K562 (cell line): ENCODE data around the gene NIPAL4. TPM values are rescaled to one million over a fixed set of nuclear protein-coding genes. Genes with fewer than 3 reads are reported as not detected.

Source experiments
- ATAC-seq: fragments of 200-7000 bp; cut with Tn5 transposase; 3 replicates; pipeline ENCODE4 v1.9.1; 2020; ENCODE audit warnings: moderate library complexity
- BruUV-seq: library from RNA; stranded (reverse); fragments of 400-500 nt; replicated peaks from 2 replicates; lab custom pipeline; 2021; lab: Mats Ljungman, UMichigan
- CTCF ChIA-PET: fragments of 300-600 bp; formaldehyde crosslinking; extraction: SDS; loops from one replicate; lab custom pipeline; 2021; ENCODE audit warnings: low intra/inter-chr PET ratio; lab: Yijun Ruan, JAX
- POLR2A ChIA-PET: fragments of 300-600, 350-650 bp; sonication (Branson Sonifier 250); formaldehyde crosslinking; extraction: SDS; loops from one replicate; lab custom pipeline; 2021; ENCODE audit warnings: antibody characterized with exemption, inconsistent platforms; lab: Yijun Ruan, JAX
- DNase-seq, 4 experiments: peaks; one replicate each; pipeline versions ENCODE4 v3.0.0 to v3.0.0-alpha.2; 2011 to 2018; ENCODE audit warnings: low spot score in 3 of 4, mixed read lengths in 3 of 4; ENCODE audit errors: extremely low read depth in 1 of 4
- FAIRE-seq: peaks from 2 replicates; lab custom pipeline; 2011; peaks lifted over from hg19 to GRCh38; lab: Jason Lieb, UNC
- H2AFZ ChIP-seq: 2 replicates; pipeline ENCODE4 v1.6.0; 2011; ENCODE audit warnings: low read depth, low read length, control low read depth, inconsistent platforms
- H3K27ac ChIP-seq: fragments of 200-600 bp; 3 replicates; pipeline ENCODE4 v1.8.0; 2011; ENCODE audit warnings: low read depth, mild to moderate bottlenecking, control low read depth, inconsistent platforms, low read length, moderate library complexity, mixed read lengths; ENCODE audit errors: extremely low read depth
- H3K27me3 ChIP-seq, 2 experiments: fragments of 300-600 bp in 1 of 2; 2 replicates in 1 of 2; 3 replicates in 1 of 2; pipeline versions ENCODE4 v1.6.0 to v1.8.0; 2011; ENCODE audit warnings: inconsistent platforms in 2 of 2, low read length in 2 of 2, mild to moderate bottlenecking in 1 of 2, mixed read lengths in 1 of 2, moderate library complexity in 1 of 2; ENCODE audit not compliant: control insufficient read depth in 2 of 2, insufficient read depth in 2 of 2
- H3K36me3 ChIP-seq: fragments of 300-600 bp; 3 replicates; pipeline ENCODE4 v1.8.0; 2011; ENCODE audit warnings: mild to moderate bottlenecking, low read length, inconsistent platforms; ENCODE audit not compliant: control insufficient read depth, insufficient read depth
- H3K4me1 ChIP-seq, 2 experiments: fragments of 200-600 bp in 1 of 2; replicated peaks in 1 of 2; 2 replicates in 1 of 2; 3 replicates in 1 of 2; pipeline versions ENCODE4 v1.5.1 to v1.8.0; 2011; ENCODE audit warnings: inconsistent platforms in 2 of 2, low read length in 2 of 2, mild to moderate bottlenecking in 1 of 2, mixed read lengths in 1 of 2, moderate library complexity in 1 of 2; ENCODE audit not compliant: control insufficient read depth in 2 of 2, insufficient read depth in 2 of 2
- H3K4me2 ChIP-seq: 2 replicates; pipeline ENCODE4 v1.6.1; 2011; ENCODE audit warnings: low read length, control low read depth, inconsistent platforms, mixed read lengths; ENCODE audit not compliant: insufficient read depth
- H3K4me3 ChIP-seq: fragments of 200-600 bp; sonication (generic), shearing (Covaris generic); 2 replicates; pipeline ENCODE4 v1.5.1; 2016; ENCODE audit warnings: control low read depth, inconsistent platforms
- H3K79me2 ChIP-seq: fragments of 200-600 bp; 3 replicates; pipeline ENCODE4 v1.8.0; 2011; ENCODE audit warnings: low read length, inconsistent platforms; ENCODE audit not compliant: control insufficient read depth, insufficient read depth
- H3K9ac ChIP-seq, 2 experiments: 2 replicates each; pipeline versions ENCODE4 v1.6.0 to v1.6.1; 2011; ENCODE audit warnings: low read depth in 2 of 2, low read length in 2 of 2, control low read depth in 1 of 2, inconsistent platforms in 1 of 2, mild to moderate bottlenecking in 1 of 2, mixed read lengths in 1 of 2; ENCODE audit not compliant: insufficient read depth in 1 of 2
- H3K9me1 ChIP-seq: one replicate; pipeline ENCODE4 v1.6.0; 2011; ENCODE audit warnings: inconsistent platforms, mild to moderate bottlenecking, low read length, moderate library complexity; ENCODE audit not compliant: control insufficient read depth, insufficient read depth
- H3K9me3 ChIP-seq: replicated peaks from 2 replicates; pipeline ENCODE4 v1.5.1; 2011; ENCODE audit warnings: low read depth, low read length, inconsistent platforms; ENCODE audit not compliant: control insufficient read depth, insufficient read depth
- H4K20me1 ChIP-seq: replicated peaks from 2 replicates; pipeline ENCODE4 v1.6.1; 2011; ENCODE audit warnings: low read length, inconsistent platforms, mixed read lengths; ENCODE audit not compliant: control insufficient read depth, insufficient read depth
- BHLHE40 ChIP-seq: IDR thresholded peaks from 2 replicates; pipeline ENCODE4 v1.6.1; 2011; ENCODE audit warnings: low read length, improper control_type of control experiment
- CREM ChIP-seq: IDR thresholded peaks from 2 replicates; pipeline ENCODE4 v1.6.1; 2014; ENCODE audit warnings: antibody characterized with exemption, low read depth
- FOXK1 ChIP-seq: sonication (generic); formaldehyde crosslinking; IDR thresholded peaks from 2 replicates; pipeline ENCODE4 v1.8.0; 2022; ENCODE audit warnings: missing genetic modification reagents, mild to moderate bottlenecking, borderline replicate concordance
- GTF2A2 ChIP-seq: IDR thresholded peaks from 2 replicates; pipeline ENCODE4 v1.6.1; 2016; ENCODE audit warnings: mild to moderate bottlenecking, missing genetic modification characterization, missing compliant biosample characterization
- HNRNPH1 ChIP-seq: fragments of 200-400 bp; formaldehyde crosslinking; optimal IDR thresholded peaks from 2 replicates; pipeline ENCODE3; 2017; ENCODE audit warnings: low read depth, mild to moderate bottlenecking, low read length, moderate library complexity
- KHSRP ChIP-seq: fragments of 450-650 bp; IDR thresholded peaks from 2 replicates; pipeline ENCODE4 v1.6.1; 2017
- MAFG ChIP-seq: fragments of 450-650 bp; conservative IDR thresholded peaks from 2 replicates; pipeline ENCODE4 v1.6.1; 2016; ENCODE audit warnings: missing genetic modification characterization, missing compliant biosample characterization
- MAZ ChIP-seq, 2 experiments: fragments of 450-650 bp in 1 of 2; sonication (generic) in 1 of 2; formaldehyde crosslinking; IDR thresholded peaks in 1 of 2; conservative IDR thresholded peaks in 1 of 2; 2 replicates each; pipeline versions ENCODE4 v1.4.0 to v1.5.0; 2020; ENCODE audit warnings: mild to moderate bottlenecking in 1 of 2, missing genetic modification reagents in 1 of 2
- MYC ChIP-seq, 2 experiments: fragments of 250-450 bp in 1 of 2; sonication (Bioruptor Pico) in 1 of 2; IDR thresholded peaks; 2 replicates each; pipeline versions ENCODE4 v1.5.1 to v1.6.1; 2012 to 2021; ENCODE audit warnings: low read depth in 2 of 2, borderline replicate concordance in 1 of 2, improper control_type of control experiment in 1 of 2, low read length in 1 of 2, mild to moderate bottlenecking in 1 of 2, moderate library complexity in 1 of 2
- NFATC3 ChIP-seq: fragments of 450-650 bp; IDR thresholded peaks from 2 replicates; pipeline ENCODE4 v1.6.1; 2017; ENCODE audit warnings: mild to moderate bottlenecking
- NR2C1 ChIP-seq, 2 experiments: fragments of 450-650 bp; IDR thresholded peaks; 2 replicates each; pipeline ENCODE4 v1.6.1; 2017; ENCODE audit warnings: mild to moderate bottlenecking in 2 of 2, antibody characterized with exemption in 1 of 2, inconsistent platforms in 1 of 2, missing compliant biosample characterization in 1 of 2, missing genetic modification characterization in 1 of 2
- RBM14 ChIP-seq: fragments of 200-400 bp; formaldehyde crosslinking; IDR thresholded peaks from 2 replicates; pipeline ENCODE4 v1.6.1; 2018; ENCODE audit warnings: low read depth, mild to moderate bottlenecking, low read length, moderate library complexity, borderline replicate concordance; ENCODE audit not compliant: insufficient read depth
- RCOR1 ChIP-seq, 2 experiments: IDR thresholded peaks; 2 replicates each; pipeline ENCODE4 v1.6.1; 2012; ENCODE audit warnings: low read depth in 2 of 2, low read length in 2 of 2, borderline replicate concordance in 1 of 2, improper control_type of control experiment in 1 of 2
- SIRT6 ChIP-seq: IDR thresholded peaks from one replicate; pipeline ENCODE4 v1.6.1; 2012; ENCODE audit warnings: low read depth, mild to moderate bottlenecking, control low read depth, inconsistent platforms, low read length, moderate library complexity
- TOE1 ChIP-seq, 2 experiments: fragments of 450-650 bp in 1 of 2; sonication (generic) in 1 of 2; formaldehyde crosslinking in 1 of 2; IDR thresholded peaks; 2 replicates each; pipeline versions ENCODE4 v1.7.1 to v1.8.0; 2016 to 2022; ENCODE audit warnings: borderline replicate concordance in 2 of 2, mild to moderate bottlenecking in 2 of 2, antibody characterized with exemption in 1 of 2, inconsistent platforms in 1 of 2, low read depth in 1 of 2, missing genetic modification reagents in 1 of 2, moderate library complexity in 1 of 2
- ZNF121 ChIP-seq: sonication (generic); formaldehyde crosslinking; conservative IDR thresholded peaks from 2 replicates; pipeline ENCODE4 v1.8.0; 2022; ENCODE audit warnings: missing genetic modification reagents
- ZNF408 ChIP-seq: fragments of 250-450 bp; sonication (Bioruptor Pico); IDR thresholded peaks from 2 replicates; pipeline ENCODE4 v1.4.0; 2020; ENCODE audit warnings: low read depth, mild to moderate bottlenecking, moderate library complexity
- WGBS: fragments of 100-300 bp; shearing (Covaris generic); methylation state at CpG from one replicate; pipeline ENCODE4 v1.1.6; 2016; ENCODE audit warnings: low coverage, mixed read lengths; ENCODE audit not compliant: insufficient coverage; ENCODE audit errors: missing lambda C conversion rate; 5-methylcytosine and 5-hydroxymethylcytosine counted together
- in situ Hi-C: fragments of 300-500 bp; cut with MboI; formaldehyde crosslinking; loops from 4 replicates; pipeline ENCODE4 v1.15.0; 2018; ENCODE audit warnings: inconsistent platforms, mixed read lengths
- intact Hi-C: fragments of 100-400 bp; cut with micrococcal nuclease; formaldehyde crosslinking; loops from 2 replicates; pipeline ENCODE4 v1.14.2; 2022
- polyA plus RNA-seq, 8 experiments: library from polyadenylated mRNA; depleted of rRNA in 4 of 8; stranded (reverse) in 5 of 8; unstranded in 3 of 8; fragments of >200 nt; fragmentation: Nextera tagmentation in 2 of 8; fragmentation: Illumina TruSeq in 1 of 8; extraction: Ambion mirVana in 2 of 8; extraction: Trizol in 1 of 8; gene quantifications; 2 replicates each; pipeline versions ENCODE4 v1.2.1 to v1.2.3, GENCODE V29; 2011 to 2014; ENCODE audit warnings: inconsistent platforms in 1 of 8, missing spikeins in 1 of 8
- total RNA-seq, 7 experiments: library from RNA; depleted of rRNA in 6 of 7; stranded (reverse); fragments of >200 nt in 6 of 7; fragmentation: Illumina TruSeq in 2 of 7; extraction: Trizol in 2 of 7; gene quantifications; 2 replicates each; pipeline versions ENCODE4 v1.2.1 to v1.2.3, GENCODE V29; 2011 to 2021; ENCODE audit warnings: low replicate concordance in 1 of 7
- TF ChIP-seq, protein P1 (sequence below): sonication (generic); formaldehyde crosslinking; IDR thresholded peaks from 2 replicates; pipeline ENCODE4 v1.9.0; 2022; ENCODE audit warnings: mild to moderate bottlenecking, missing genetic modification reagents
- TF ChIP-seq, protein P2 (sequence below): sonication (generic); formaldehyde crosslinking; IDR thresholded peaks from 2 replicates; pipeline ENCODE4 v1.8.0; 2022; ENCODE audit warnings: mild to moderate bottlenecking, missing genetic modification reagents
- TF ChIP-seq, protein P3 (sequence below): fragments of 450-650 bp; IDR thresholded peaks from one replicate; pipeline ENCODE4 v1.6.1; 2018; ENCODE audit warnings: mild to moderate bottlenecking, moderate library complexity; ENCODE audit not compliant: partially characterized antibody

NIPAL4 gene
- total and polyA plus RNA-seq, 9 of the 15 experiments (the other 6 are each of a cell fraction or from before 2014, with no cell fraction given): not detected

DNA sequence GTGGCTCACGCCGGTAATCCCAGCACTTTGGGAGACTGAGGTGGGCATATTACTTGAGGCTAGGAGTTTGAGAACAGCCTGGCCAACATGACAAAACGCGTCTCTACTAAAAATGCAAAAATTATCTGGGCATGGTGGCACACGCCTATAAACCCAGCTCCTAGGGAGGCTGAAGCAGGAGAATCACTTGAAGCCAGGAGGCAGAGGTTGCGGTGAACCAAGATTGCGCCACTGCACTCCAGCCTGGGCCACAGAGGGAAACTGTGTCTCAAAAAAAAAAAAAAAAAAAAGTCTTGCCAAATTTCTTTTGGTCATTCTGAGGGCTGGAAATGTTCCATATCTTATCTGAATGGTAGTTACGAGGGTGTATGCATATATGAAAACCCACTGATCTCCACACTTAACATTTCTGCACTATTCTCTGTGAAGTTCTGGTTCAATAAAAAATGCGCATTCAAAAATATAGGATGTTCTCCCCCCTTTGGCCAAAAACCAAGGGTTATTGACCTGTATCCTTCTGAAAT, 13.5 kb upstream of the NIPAL4 start:
- H2AFZ ChIP-seq: no peak overlapping the region
- no peak overlapping the region for H3K4me3 ChIP-seq
- no peak overlapping the region for H3K4me2 ChIP-seq
- no peaks in the 10 kb centered on the region for H3K79me2 ChIP-seq
- 16% methylated on average over 9 of the region's 9 CpGs for WGBS
- TF ChIP-seq CREM (no peak), MAFG (tag) (no peak), GTF2A2 (no peak), NFATC3 (no peak), HNRNPH1 (no peak), MYC (IDR thresholded peaks at IDR 0.05; ENCODE audit: low read depth, low read length) (no peak), MYC (CRISPR knock-in tag; IDR thresholded peaks at IDR 0.05; ENCODE audit: borderline replicate concordance, low read depth) (no peak), RBM14 (no peak), FOXK1 (CRISPR knock-in tag) (no peak), MAZ (CRISPR knock-in tag; conservative IDR thresholded peaks at IDR 0.05 in 1 of 2, IDR thresholded peaks at IDR 0.05 in 1 of 2) (no peak), NR2C1 (IDR thresholded peaks at IDR 0.05) (no peak), NR2C1 (tag; IDR thresholded peaks at IDR 0.05) (no peak), KHSRP (no peak), BHLHE40 (no peak), TOE1 (IDR thresholded peaks at IDR 0.05; ENCODE audit: borderline replicate concordance) (no peak), TOE1 (CRISPR knock-in tag; IDR thresholded peaks at IDR 0.05; ENCODE audit: borderline replicate concordance, low read depth) (no peak), ZNF121 (CRISPR knock-in tag) (no peak), SIRT6 (no peak), ZNF408 (no peak), RCOR1 (IDR thresholded peaks at IDR 0.05; ENCODE audit: borderline replicate concordance in 1 of 2, low read depth in 2 of 2, low read length in 2 of 2) (no peak)
- TF ChIP-seq, protein P1, sequence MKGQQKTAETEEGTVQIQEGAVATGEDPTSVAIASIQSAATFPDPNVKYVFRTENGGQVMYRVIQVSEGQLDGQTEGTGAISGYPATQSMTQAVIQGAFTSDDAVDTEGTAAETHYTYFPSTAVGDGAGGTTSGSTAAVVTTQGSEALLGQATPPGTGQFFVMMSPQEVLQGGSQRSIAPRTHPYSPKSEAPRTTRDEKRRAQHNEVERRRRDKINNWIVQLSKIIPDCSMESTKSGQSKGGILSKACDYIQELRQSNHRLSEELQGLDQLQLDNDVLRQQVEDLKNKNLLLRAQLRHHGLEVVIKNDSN: no peak
- TF ChIP-seq, protein P2, sequence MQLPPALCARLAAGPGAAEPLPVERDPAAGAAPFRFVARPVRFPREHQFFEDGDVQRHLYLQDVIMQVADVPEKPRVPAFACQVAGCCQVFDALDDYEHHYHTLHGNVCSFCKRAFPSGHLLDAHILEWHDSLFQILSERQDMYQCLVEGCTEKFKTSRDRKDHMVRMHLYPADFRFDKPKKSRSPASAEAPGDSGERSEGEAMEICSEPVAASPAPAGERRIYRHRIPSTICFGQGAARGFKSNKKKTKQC: no peak
- TF ChIP-seq, protein P3, sequence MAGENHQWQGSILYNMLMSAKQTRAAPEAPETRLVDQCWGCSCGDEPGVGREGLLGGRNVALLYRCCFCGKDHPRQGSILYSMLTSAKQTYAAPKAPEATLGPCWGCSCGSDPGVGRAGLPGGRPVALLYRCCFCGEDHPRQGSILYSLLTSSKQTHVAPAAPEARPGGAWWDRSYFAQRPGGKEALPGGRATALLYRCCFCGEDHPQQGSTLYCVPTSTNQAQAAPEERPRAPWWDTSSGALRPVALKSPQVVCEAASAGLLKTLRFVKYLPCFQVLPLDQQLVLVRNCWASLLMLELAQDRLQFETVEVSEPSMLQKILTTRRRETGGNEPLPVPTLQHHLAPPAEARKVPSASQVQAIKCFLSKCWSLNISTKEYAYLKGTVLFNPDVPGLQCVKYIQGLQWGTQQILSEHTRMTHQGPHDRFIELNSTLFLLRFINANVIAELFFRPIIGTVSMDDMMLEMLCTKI: no peak
- no peaks in the 10 kb centered on the region for H3K9me3 ChIP-seq
- peaks cover 3 to 30% of the 10 kb centered on the region in 2 experiments; a peak in 3 of 5 replicates for H3K27me3 ChIP-seq
- peaks cover 0 to 4% of the 10 kb centered on the region in 2 experiments; a peak in 2 of 5 replicates for H3K4me1 ChIP-seq
- no peaks in the 10 kb centered on the region for H3K9me1 ChIP-seq
- intact Hi-C loops (no loop called here), in situ Hi-C loops (no loop called here)
- no TSS peak for BruUV-seq
- no peaks in the 10 kb centered on the region for H4K20me1 ChIP-seq
- no peak overlapping the region for H3K9ac ChIP-seq
- no peaks in the 10 kb centered on the region for H3K36me3 ChIP-seq
- DNase-seq (no peak), ATAC-seq (no peak), FAIRE-seq (no peak)
- H3K27ac ChIP-seq: no peak overlapping the region
- CTCF ChIA-PET: no interaction called here
- POLR2A ChIA-PET: interaction anchor here (0.6 kb wide), 1 partner anchor 44 kb away, joined by 3 read pairs; no protein-coding TSS in a partner anchor
